ENCODE measurements around the gene PLA2G2F. TPM values are rescaled to one million over a fixed set of nuclear protein-coding genes. Genes with fewer than 3 reads are reported as not detected.

The PLA2G2F gene, protein sequence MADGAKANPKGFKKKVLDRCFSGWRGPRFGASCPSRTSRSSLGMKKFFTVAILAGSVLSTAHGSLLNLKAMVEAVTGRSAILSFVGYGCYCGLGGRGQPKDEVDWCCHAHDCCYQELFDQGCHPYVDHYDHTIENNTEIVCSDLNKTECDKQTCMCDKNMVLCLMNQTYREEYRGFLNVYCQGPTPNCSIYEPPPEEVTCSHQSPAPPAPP
- polyA plus RNA-seq (ENCODE audit: insufficient read length in 4 of 4) = 1 to 10 TPM in 1 of 4 donors, under 1 TPM in 2, not detected in 1; 0.13 to 1.0 (median 0.93) TPM

DNA sequence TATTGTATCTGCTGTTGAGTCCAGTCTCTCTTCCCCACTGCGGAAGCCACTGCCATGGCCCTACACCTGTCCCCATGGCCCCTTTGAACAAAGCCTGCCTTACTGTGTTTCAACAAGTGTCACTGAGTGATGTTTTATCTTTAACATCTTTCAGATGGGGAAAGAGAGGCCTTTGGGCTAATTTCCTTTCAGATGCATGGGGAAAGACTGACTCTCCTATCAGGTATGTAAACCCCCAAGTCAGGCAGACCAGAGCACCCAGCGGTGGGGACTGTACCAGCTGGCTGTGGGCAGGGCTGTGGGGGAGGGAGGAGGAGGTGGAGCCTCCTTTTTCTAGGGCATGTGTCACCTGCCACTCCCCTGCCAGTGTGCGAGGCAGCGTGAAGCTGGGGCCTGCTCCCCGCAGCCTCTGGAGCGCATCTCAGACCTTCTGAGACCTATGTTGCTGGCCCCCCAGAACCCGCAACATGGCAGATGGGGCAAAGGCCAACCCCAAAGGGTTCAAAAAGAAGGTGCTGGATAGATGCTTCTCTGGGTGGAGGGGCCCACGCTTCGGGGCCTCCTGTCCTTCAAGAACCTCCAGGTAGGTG, at the start of gene PLA2G2F:
TSS of gene PLA2G2F (plus strand) at position 363 of the 590 bp plus-strand sequence. CDS start at position 468, 105 bp downstream.
- DNase-seq (ENCODE audit: low read depth in 4 of 4, low spot score in 3 of 4) = no peak

DNA sequence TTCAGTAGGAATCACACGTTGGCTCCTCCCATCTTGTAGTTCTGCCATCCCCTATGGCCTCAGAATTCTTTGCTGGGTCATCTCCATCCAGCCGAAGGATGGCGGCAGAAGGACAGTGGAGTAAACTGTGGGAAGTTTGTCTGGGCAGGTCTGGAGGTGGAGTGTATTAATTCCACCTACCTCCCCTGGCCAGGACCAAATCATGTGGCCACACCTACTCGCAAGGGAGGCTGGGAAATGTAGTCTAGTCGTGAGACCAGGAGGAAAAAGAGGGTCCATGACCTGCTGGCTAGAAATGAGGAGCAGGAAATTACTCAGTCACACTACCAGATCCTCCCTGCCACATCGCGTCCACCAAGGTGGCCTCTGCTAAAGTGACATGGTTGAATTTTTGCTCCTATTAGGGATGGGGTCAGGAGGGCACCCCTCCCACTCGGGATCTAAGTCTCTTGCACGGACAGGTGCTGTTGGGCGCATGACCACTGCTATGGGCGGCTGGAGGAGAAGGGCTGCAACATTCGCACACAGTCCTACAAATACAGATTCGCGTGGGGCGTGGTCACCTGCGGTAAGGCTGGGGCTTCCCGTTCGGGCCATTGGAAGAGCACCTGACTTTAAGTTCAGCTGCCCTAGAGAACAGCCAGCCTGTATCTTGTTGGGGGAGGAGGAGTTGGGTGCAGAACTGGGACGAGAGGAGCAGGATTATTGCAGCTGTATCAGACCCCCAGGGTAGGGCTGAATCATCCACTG, 49.6 kb upstream of the PLA2G2F start:
- DNase-seq (ENCODE audit: low read depth in 4 of 4, low spot score in 3 of 4) = no peak

DNA sequence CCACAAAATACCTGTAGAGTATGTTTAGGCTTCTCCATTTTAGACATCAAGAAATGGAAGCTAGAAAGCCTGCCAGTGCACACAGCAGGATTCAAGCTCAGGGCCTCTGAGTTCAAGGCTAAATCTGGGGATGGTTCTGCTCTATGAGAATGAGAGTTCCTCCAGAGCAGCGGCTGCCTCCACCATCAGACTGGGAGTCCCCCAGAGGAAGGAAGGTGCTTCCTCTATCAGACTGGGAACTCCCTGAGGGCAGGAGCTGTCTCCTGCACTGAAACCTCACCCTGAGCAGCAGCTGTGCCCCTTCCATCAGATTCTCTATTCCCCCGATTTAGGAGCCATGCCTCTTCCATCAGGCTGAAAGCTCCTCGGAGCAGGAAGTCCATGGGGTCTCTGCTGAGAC, 49.0 kb upstream of the PLA2G2F start:
- DNase-seq (ENCODE audit: low read depth in 4 of 4, low spot score in 3 of 4) = no peak

DNA sequence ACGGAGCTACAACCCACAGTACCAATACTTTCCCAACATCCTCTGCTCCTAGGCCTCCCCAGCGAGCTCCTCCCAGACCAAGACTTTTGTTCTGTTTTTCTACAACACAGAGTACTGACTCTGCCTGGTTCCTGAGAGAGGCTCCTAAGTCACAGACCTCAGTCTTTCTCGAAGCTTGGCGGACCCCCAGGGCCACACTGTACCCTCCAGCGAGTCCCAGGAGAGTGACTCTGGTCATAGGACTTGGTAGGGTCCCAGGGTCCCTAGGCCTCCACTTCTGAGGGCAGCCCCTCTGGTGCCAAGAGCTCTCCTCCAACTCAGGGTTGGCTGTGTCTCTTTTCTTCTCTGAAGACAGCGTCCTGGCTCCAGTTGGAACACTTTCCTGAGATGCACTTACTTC, 48.5 kb upstream of the PLA2G2F start:
- DNase-seq (ENCODE audit: low read depth in 4 of 4, low spot score in 3 of 4) = no peak

DNA sequence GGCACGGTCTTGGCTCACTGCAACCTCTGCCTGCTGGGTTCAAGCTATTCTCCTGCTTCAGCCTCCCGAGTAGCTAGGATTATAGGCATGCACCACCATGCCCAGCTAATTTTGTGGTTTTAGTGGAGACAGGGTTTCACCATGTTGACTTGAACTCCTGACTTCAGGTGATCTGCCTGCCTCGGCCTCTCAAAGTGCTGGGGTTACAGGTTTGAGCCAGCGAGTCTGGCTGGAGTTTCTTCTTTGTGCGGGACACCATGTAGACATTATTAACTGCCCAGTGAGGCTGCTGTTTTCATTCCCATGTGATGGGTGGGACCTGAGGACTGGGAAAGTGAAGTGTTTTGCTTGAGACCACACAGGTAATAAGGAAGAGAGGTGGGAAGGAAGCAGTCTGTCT, 45.8 kb upstream of the PLA2G2F start:
- no peak for DNase-seq (ENCODE audit: low read depth in 4 of 4, low spot score in 3 of 4)

DNA sequence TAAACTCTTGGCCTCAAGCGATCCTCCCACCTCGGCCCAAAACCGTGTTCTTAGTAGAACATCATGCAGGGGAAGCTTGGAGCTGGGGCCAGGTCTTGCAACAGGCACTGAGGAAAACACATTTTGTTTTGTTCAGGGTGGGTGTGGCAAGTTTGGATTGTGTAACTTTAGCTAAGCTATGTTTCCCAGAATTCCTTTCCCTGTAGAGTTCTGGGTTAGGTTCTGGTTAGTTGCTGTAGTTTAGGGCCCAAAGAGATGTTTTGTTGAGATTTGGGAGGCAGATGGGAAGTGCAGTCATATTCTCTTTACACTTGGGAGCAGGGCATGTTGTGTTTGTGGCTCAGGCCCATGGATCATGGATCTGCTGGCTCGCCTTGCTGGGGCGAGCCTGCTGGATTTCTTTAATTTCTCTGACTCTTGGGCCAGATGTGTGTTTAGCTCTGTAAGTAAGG, 45.2 kb upstream of the PLA2G2F start:
- DNase-seq (ENCODE audit: low read depth in 4 of 4, low spot score in 3 of 4) = no peak

DNA sequence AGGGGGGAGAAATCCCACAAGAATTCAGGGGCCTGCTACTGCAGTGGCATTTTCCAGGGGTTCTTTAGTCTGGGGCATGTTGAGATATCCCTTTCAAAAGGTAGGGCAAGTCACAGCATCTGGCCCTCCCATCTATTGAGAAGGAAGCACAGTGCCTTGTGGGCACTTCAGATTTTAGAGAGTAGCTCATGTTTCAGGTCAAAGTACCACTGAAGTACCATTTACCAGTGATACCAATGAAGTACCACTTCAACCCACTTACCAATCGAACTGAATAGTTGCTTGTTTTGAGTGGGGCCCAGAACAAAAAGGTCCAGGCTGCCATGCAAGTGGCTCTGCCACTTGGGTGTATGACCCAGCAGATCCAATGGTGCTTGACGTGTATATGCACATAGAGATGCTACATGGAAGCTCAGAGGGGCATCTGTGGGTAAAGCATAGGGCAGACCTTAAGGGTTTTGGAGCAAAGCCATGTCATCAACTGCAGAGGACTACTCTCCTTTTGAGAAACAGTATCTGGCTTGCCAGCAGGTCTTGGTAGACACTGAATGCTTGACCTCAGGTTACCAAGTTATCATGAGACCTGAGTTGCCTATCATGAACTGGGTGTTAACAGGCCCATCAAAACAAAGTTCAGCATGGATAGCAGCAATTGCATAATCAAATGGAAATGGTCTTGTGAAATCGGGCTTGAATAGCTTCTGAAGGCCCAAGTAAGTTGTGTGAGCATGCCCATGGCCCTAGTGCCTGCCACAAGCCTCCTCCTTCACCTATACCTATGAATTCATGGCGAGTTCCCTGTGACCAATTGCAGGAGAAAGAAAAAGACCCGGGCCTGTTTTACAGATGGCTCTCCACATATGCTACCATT, 43.3 kb upstream of the PLA2G2F start:
- DNase-seq (ENCODE audit: low read depth in 4 of 4, low spot score in 3 of 4) = no peak

DNA sequence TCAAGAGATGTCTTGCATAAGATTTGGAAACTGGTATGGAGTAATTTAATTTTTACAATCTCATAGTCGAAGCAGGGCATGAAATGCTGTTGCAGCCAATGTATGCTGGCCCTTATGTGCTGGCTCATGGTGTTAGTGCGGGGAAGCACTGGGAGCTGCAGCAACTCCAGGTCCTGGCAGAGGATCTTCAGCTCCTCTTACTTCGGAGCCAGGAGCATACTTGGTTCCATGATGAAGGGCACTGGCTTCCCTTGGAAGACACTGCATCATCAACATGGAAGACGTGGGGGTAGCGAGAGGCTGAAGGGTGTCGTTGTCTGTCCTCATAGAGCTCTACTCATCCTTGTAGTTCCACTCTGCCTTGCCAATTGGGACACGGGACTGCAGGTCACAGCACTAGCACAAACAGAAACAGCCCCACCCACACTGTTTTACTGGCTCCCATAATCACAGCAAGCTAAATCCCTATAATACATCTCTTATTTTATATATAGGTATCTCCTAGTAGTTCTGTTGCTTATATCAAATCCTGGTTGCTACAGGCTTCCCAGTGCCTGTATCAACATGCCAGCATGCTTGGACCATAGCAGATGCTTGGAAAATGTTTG, 42.2 kb upstream of the PLA2G2F start:
- DNase-seq (ENCODE audit: low read depth in 4 of 4, low spot score in 3 of 4) = no peak

DNA sequence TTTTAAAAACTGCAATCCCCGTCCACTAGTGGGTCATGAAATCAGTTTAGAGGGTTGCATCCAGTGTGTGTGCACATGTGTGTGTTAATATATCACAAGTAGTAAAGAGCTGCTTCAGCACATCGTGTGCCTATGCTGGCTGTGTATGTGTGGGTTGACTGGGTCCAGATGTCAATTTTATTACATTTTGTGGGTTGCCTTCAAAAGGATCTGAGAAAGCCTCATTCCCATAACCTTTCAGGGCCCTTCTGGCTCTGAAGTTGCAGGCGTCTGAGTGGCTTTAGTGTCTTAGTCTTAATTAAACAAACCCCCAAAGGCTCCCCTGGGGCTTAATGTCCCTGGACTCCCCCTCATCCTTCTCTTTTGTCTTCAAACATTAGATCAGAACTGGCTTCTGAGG, 39.6 kb upstream of the PLA2G2F start:
- DNase-seq (ENCODE audit: low read depth in 4 of 4, low spot score in 3 of 4) = no peak

DNA sequence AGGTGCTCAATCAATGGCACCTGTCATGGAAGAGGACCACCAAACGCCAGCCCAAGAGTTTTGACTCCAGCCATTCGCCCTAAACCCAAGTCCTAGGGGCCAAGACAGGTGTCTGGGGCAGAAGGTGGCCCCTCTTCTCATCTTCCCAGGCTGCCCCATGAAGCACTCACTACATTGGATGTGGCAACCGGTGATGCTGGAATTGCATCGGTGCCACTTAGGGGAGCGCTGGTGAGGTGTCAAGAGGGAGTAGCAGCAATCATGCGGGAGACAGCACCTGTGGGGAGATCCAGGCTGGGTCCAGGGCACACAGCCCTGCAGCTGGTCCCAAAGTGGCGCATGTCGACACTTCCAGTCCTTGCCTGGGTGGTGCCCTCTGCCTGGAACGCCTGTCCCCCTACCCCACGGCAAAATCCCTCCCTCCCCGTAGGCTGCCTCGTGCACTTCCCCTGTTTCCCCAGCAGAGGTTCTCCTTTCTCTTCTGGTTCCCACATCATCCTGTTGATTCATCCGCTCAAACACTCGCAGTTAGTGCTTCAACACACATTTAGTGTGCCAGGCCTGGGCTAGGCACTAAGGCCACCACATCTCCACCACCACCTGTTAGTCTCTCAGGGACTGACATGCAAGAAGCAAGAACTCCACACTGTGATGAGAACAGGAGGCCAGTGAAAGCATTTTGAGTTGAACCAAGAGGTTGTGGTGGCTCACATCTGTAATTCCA, 38.3 kb upstream of the PLA2G2F start:
- no peak for DNase-seq (ENCODE audit: low read depth in 4 of 4, low spot score in 3 of 4)

DNA sequence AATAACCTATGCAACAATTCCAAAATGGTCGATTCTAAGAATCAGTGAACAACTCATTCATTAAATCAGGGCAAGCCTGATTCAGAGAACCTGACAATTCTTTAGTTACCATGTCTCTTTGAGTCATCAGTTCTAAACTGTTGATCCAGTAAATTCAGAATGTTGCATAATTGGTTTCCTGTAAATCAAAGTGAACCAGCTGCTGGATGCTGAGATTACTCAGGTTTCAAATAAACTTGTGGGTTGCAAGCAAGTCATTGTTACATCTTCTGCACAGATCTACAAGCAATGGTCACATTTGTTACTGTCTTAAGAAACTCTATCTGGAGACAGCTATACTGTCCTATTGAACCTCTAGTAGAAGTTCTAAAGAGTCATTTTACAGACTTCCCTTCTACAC, 36.2 kb upstream of the PLA2G2F start:
- DNase-seq (ENCODE audit: low read depth in 4 of 4, low spot score in 3 of 4) = no peak

DNA sequence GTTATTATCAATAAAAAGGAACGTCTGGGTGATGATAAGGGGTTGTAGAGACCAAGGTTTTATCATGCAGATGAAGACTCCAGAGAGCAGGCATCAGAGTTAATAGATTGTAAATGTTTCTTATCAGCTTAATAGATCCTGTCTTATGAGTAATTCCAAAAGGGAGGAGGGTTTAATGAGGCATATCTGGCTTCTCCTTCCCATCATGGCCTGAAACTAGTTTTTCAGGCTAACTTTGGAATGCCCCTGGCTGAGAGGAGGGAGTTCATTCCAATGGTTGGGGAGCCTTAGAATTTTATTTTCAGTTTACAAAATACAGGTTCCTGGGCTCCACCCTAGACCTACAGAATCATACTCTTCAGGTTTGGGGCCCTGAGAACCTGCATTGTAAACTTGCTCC, 33.3 kb upstream of the PLA2G2F start:
- no peak for DNase-seq (ENCODE audit: low read depth in 4 of 4, low spot score in 3 of 4)

DNA sequence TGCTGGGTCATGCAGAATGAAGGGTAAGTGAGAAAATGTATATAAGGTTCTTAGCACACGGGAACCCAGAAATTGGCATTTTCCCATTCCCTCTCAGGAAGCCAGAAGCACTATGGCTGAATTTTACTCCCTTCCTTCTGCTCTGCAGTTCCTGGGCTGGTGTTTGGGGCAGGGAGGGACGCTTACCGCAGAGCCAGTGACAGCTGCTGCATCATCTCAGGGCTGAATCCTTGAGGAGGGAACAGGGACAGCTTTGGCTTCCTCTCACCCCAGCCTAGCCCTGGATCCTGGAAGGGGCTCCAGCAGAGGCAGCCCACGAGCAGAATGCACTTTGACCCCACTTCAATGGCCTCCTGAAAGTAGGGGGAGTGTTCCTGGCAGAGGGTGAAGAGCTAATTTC, 31.8 kb upstream of the PLA2G2F start:
- DNase-seq (ENCODE audit: low read depth in 4 of 4, low spot score in 3 of 4) = no peak

DNA sequence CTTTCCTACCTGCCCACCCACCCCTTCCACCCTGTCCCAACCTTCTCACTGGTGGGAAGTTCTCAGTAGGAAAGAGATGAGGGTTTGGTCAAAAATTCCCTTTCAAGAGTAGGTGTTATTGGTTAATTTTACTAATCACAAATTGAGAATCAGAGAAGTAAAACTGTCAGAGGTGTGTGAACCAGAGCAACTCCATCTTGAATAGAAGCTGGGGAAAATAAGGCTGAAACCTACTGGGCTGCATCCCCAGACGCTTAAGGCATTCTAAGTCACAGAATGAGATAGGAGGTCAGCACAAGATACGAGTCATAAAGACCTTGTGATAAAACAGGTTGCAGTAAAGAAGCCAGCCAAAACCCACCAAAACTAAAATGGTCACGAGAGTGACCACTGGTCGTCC, 31.3 kb upstream of the PLA2G2F start:
- DNase-seq (ENCODE audit: low read depth in 4 of 4, low spot score in 3 of 4) = no peak

DNA sequence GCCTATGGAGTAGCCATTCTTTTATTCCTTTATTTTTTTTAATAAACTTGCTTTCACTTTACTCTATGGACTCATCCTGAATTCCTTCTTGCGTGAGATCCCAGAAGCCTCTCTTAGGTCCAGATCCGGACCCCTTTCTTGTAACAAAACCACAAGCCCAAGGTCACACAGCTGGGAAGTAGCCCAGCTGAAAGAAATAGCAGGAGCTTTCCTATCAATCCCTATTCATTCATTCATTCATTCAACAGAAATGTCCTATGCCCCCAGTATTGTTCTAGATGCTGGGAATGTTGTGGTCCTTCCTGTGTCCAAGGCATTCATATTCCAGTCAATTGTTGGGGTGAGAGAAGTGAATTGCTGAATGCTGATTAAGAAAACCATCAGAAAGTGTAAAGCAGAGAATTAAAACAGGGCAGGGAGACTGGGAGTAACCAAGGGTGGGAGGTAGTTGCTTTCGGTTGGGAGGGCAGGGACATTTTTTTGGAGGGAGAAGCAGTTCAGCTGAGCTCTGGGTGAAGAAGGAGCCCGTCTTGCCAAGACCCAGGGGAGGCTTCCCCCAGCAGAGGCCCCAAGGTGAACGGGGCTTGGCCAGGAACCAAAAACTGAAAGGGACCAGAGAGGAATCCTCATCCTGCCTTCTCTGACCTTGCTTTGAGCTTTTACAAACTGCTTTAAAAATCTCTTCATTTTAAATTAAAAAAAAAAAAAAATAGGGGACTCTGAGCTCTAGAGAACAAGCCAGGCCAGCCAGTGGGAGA, 30.6 kb upstream of the PLA2G2F start:
- no peak for DNase-seq (ENCODE audit: low read depth in 4 of 4, low spot score in 3 of 4)

DNA sequence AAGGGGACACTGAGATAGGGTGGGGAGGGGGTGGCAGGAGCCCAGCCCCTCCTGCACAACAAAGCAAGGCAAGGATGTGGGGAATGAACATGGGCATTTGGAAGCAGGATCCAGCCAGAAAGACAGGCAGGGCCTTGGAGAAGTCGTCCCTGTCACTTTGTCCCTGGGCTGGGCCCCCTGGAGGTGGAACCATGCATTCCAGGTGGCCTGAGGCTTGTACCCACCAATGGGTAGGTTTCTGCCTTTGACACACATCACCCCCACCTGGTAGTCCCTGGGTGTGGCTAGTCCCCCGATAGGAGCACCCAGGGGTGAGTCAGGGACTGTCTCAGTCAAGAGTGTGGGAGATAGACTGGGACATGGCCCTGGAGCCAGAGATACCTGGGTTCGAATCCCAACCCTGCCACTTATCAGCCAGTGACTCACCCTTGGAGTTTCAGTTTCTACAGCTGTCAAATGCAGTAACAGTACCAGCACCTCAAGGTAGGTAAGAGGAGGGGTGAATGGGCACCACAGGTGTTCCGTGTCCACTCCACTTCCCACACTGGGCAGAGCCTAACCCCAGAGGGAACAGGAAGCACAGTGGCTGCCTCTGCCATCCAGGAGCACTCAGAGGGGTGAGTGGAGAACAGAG, 29.8 kb upstream of the PLA2G2F start:
- DNase-seq (ENCODE audit: low read depth in 4 of 4, low spot score in 3 of 4) = no peak

DNA sequence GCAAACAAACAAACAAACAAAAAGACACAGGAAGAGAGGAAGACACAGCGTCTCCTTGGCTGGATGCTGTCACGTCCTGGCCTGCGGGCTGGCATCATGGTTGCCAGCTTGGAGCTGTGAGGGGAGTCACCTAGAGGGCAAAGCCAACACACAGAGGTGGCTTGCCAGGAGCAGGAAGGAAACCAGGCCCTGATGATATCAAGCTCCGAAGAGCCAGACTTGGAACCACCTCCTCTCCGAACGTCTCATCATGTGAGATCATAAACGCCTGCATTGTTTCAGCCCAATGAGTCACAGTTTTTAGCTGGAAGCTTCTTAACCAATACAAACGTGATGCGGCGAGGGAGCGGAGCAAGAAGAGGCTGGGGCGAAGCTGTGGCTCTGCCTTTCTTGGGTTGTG, 28.4 kb upstream of the PLA2G2F start:
- DNase-seq (ENCODE audit: low read depth in 4 of 4, low spot score in 3 of 4) = no peak

DNA sequence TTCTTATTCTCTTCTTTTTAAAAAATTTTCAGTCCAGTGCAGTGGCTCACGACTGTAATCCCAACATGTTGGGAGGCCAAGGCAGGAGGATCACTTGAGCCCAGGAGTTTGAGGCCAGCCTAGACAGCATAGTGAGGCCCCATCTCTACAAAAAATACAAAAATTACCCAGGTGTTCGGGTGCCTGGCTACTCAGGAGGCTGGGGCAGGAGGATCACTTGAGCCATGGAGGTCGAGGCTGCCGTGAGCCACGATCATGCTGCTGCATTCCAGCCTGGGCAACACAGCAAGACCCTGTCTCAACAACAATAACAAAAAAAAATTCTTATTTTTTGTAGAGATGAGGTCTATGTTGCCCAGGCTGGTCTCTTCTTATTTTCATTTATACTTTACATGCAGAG, 27.7 kb upstream of the PLA2G2F start:
- no peak for DNase-seq (ENCODE audit: low read depth in 4 of 4, low spot score in 3 of 4)
